Activated naive CD4-positive, alpha-beta T cell treated with anti-CD3 and anti-CD28 coated beads for 36 hours (primary cell): Measurements from ENCODE around the gene NR5A2. TPM values are rescaled to one million over a fixed set of nuclear protein-coding genes. Genes with fewer than 3 reads are reported as not detected.

Source experiments
- CTCF ChIA-PET: fragments of 350-600 bp; sonication (Branson Sonifier 250); formaldehyde crosslinking; loops from one replicate; lab custom pipeline; 2021; ENCODE audit warnings: antibody characterized with exemption; lab: Charles Lee
- DNase-seq: peaks from one replicate; pipeline ENCODE4 v3.0.0-alpha.2; 2020
- H3K27ac Mint-ChIP-seq: one replicate; pipeline ENCODE4 v1.8.0; 2021; ENCODE audit warnings: mild to moderate bottlenecking, mixed read lengths
- H3K27me3 Mint-ChIP-seq: one replicate; pipeline ENCODE4 v1.8.0; 2021; ENCODE audit warnings: low read depth, mixed read lengths
- H3K36me3 Mint-ChIP-seq: one replicate; pipeline ENCODE4 v1.8.0; 2021; ENCODE audit warnings: low read depth, mixed read lengths
- H3K4me1 Mint-ChIP-seq: one replicate; pipeline ENCODE4 v1.8.0; 2021; ENCODE audit warnings: low read depth, mixed read lengths
- H3K4me3 Mint-ChIP-seq: one replicate; pipeline ENCODE4 v1.8.0; 2021; ENCODE audit warnings: mild to moderate bottlenecking, moderate library complexity, mixed read lengths
- H3K9me3 Mint-ChIP-seq: one replicate; pipeline ENCODE4 v1.8.0; 2021; ENCODE audit warnings: mixed read lengths
- intact Hi-C: fragments of 100-400 bp; cut with micrococcal nuclease; formaldehyde crosslinking; loops from one replicate; pipeline ENCODE4 v1.15.1; 2023
- total RNA-seq, 2 experiments: library from RNA; stranded (reverse); gene quantifications; one replicate each; pipeline ENCODE4 v1.2.3, GENCODE V29; 2021

NR5A2 gene
- total RNA-seq = not detected

DNA sequence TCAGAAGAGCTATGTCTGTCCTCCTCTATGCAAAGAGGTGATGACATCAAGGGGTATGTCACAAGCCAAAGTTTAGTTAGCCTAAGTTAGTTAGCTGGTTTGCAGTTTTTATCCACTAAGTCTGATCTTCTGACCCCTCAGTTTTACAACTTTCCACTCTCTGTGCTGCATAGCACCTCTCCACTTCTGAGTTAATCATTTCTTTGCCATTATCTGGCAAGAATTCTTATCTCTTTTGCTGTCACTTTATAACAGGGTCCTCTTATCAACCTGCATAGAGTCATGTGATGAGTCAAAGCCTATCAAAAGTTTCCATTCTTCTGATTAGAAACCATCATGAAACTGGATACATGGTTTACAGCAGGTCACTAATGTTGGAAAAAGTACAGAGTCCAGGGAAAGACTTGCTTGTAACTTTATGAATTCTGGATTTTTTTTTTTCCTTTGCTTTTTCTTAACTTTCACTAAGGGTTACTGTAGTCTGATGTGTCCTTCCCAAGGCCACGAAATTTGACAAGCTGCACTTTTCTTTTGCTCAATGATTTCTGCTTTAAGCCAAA is at the start of gene NR5A2:
NR5A2 (plus strand) TSS at position 447 of the 560 bp plus-strand sequence. CDS start 138 bp downstream, outside the sequence.
- no peak within 1 kb of the TSS for H3K27ac Mint-ChIP-seq
- intact Hi-C loops = no loop called here
- peaks cover 6% of the 10 kb centered on the region for H3K4me1 Mint-ChIP-seq
- H3K27me3 Mint-ChIP-seq = peaks cover 47% of the 10 kb centered on the region
- no peak for DNase-seq
- no peak within 1 kb of the TSS for H3K4me3 Mint-ChIP-seq
- no peaks in the 10 kb centered on the region for H3K9me3 Mint-ChIP-seq
- CTCF ChIA-PET = interaction anchor here (1.1 kb wide), 1 partner anchor 139 kb away, joined by 3 read pairs; no protein-coding TSS in a partner anchor
- H3K36me3 Mint-ChIP-seq = no peaks in the 10 kb centered on the region

GRCh38 chr1:199978408-199978940 is 49.0 kb upstream of the NR5A2 start:
- no peaks in the 10 kb centered on the region for H3K9me3 Mint-ChIP-seq
- no peaks in the 10 kb centered on the region for H3K4me1 Mint-ChIP-seq
- H3K27ac Mint-ChIP-seq = no peak overlapping the region
- DNase-seq = no peak
- CTCF ChIA-PET = no interaction called here
- intact Hi-C loops = no loop called here
- H3K4me3 Mint-ChIP-seq = no peak overlapping the region
- H3K27me3 Mint-ChIP-seq = peaks cover 4% of the 10 kb centered on the region
- no peaks in the 10 kb centered on the region for H3K36me3 Mint-ChIP-seq

DNA sequence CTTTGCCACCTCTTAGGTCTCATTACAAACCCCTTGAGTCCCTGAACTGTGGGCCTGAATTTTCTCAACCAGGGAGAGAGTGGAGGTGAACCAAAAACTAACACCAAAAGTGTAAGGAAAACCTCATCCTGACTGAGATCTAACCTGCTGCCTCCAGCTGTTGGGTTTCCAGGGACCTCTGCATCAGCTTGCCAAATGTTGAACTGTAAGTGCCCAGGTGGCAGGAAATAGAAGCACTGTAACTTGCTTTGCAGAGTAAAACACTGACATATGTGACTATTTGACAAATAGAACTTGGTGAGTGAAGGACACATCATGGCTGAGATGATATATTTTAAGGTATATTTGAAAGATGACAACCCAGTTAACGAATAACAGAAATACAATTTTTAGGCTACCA is 48.4 kb upstream of the NR5A2 start:
- Mint-ChIP-seq H3K4me1 (no peaks in the 10 kb centered on the region), H3K9me3 (no peaks in the 10 kb centered on the region), H3K36me3 (no peaks in the 10 kb centered on the region), H3K4me3 (no peak overlapping the region), H3K27ac (no peak overlapping the region), H3K27me3 (peaks cover 4% of the 10 kb centered on the region)
- intact Hi-C loops = no loop called here
- CTCF ChIA-PET = no interaction called here
- DNase-seq = no peak

- no peak overlapping the region for H3K27ac Mint-ChIP-seq
- DNase-seq = no peak
- CTCF ChIA-PET = no interaction called here
- no peaks in the 10 kb centered on the region for H3K36me3 Mint-ChIP-seq
- H3K9me3 Mint-ChIP-seq = no peaks in the 10 kb centered on the region
- no peaks in the 10 kb centered on the region for H3K4me1 Mint-ChIP-seq
- intact Hi-C loops = no loop called here
- no peaks in the 10 kb centered on the region for H3K27me3 Mint-ChIP-seq
- no peak overlapping the region for H3K4me3 Mint-ChIP-seq
These were observed 45.9 kb upstream of the NR5A2 start for GRCh38 chr1:199981584-199981983.

GRCh38 chr1:199982606-199983005 is 44.9 kb upstream of the NR5A2 start:
- H3K36me3 Mint-ChIP-seq = no peaks in the 10 kb centered on the region
- H3K4me1 Mint-ChIP-seq = no peaks in the 10 kb centered on the region
- no peak overlapping the region for H3K4me3 Mint-ChIP-seq
- no peaks in the 10 kb centered on the region for H3K27me3 Mint-ChIP-seq
- CTCF ChIA-PET = interaction anchor here (0.8 kb wide), 1 partner anchor 259 kb away, joined by 5 read pairs; no protein-coding TSS in a partner anchor
- H3K27ac Mint-ChIP-seq = no peak overlapping the region
- DNase-seq = no peak
- H3K9me3 Mint-ChIP-seq = no peaks in the 10 kb centered on the region
- intact Hi-C loops = no loop called here

GRCh38 chr1:199983531-199983930 is 44.0 kb upstream of the NR5A2 start:
- no peaks in the 10 kb centered on the region for H3K27me3 Mint-ChIP-seq
- H3K36me3 Mint-ChIP-seq = no peaks in the 10 kb centered on the region
- no peak for DNase-seq
- no peak overlapping the region for H3K27ac Mint-ChIP-seq
- H3K4me1 Mint-ChIP-seq = no peaks in the 10 kb centered on the region
- intact Hi-C loops = no loop called here
- CTCF ChIA-PET = no interaction called here
- no peaks in the 10 kb centered on the region for H3K9me3 Mint-ChIP-seq
- no peak overlapping the region for H3K4me3 Mint-ChIP-seq

DNA sequence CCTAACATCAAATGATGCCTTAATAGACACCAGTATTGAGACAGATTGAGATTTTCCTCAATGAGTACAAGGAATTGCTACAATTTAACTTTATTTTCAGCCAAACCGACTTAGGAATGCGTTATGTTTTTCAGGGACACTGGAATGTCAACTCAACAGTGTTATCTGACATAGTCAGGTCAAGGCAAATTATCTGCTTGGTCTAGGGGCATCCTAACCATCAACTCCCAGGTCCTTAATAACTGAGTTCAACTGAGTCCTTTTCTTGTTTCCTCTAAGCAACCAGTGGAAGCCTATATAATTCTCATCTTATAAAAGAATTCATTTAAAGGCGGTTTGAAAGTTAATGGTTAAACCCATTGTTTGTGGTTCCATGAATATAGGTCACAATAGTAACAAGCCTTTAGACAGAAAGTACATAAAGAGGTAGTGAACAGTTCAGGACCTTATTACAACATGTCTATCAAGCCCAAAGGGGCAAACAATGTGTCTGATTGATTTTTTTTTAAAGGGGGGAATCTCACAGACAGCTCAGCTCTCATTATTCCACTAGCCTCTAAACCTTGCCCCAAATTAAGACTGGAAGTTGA is 32.3 kb upstream of the NR5A2 start:
- Mint-ChIP-seq H3K4me3 (no peak overlapping the region), H3K27me3 (peaks cover 4% of the 10 kb centered on the region), H3K27ac (no peak overlapping the region), H3K4me1 (no peaks in the 10 kb centered on the region), H3K36me3 (no peaks in the 10 kb centered on the region), H3K9me3 (no peaks in the 10 kb centered on the region)
- no peak for DNase-seq
- intact Hi-C loops = no loop called here
- CTCF ChIA-PET = interaction anchor here (0.6 kb wide), 1 partner anchor 159 kb away, joined by 3 read pairs; no protein-coding TSS in a partner anchor

DNA sequence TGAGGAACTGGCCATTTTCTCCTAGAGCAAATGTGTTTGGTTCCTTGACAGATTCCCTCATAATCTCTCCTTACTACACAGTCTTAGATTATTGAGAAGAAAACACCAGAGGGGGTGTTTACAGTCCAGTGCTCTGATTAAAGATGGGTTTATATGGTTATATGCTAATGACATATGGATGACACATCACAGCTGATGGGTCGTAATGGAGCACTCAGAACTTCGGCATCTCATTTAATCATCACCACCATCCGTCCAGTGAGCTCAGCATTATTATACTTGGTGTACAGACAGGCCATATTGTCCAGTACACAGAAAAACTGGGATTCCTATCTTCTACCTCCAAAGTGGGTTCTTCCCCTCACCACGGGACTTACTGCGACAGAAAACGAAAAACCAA is 22.3 kb upstream of the NR5A2 start:
- Mint-ChIP-seq H3K27ac (no peak overlapping the region), H3K36me3 (no peaks in the 10 kb centered on the region), H3K4me3 (no peak overlapping the region), H3K9me3 (no peaks in the 10 kb centered on the region), H3K4me1 (no peaks in the 10 kb centered on the region), H3K27me3 (no peaks in the 10 kb centered on the region)
- DNase-seq = no peak
- intact Hi-C loops = no loop called here
- CTCF ChIA-PET = no interaction called here

- H3K4me3 Mint-ChIP-seq = no peak overlapping the region
- no peaks in the 10 kb centered on the region for H3K36me3 Mint-ChIP-seq
- no peak for DNase-seq
- H3K27me3 Mint-ChIP-seq = peaks cover 2% of the 10 kb centered on the region
- intact Hi-C loops = no loop called here
- H3K9me3 Mint-ChIP-seq = no peaks in the 10 kb centered on the region
- CTCF ChIA-PET = no interaction called here
- H3K4me1 Mint-ChIP-seq = no peaks in the 10 kb centered on the region
- H3K27ac Mint-ChIP-seq = no peak overlapping the region
These were observed 20.8 kb upstream of the NR5A2 start for GRCh38 chr1:200006711-200007110.

- Mint-ChIP-seq H3K4me1 (no peaks in the 10 kb centered on the region), H3K4me3 (no peak overlapping the region), H3K27ac (no peak overlapping the region), H3K36me3 (no peaks in the 10 kb centered on the region), H3K9me3 (no peaks in the 10 kb centered on the region), H3K27me3 (peaks cover 11% of the 10 kb centered on the region)
- CTCF ChIA-PET = no interaction called here
- intact Hi-C loops = no loop called here
- no peak for DNase-seq
These were observed 11.7 kb upstream of the NR5A2 start for GRCh38 chr1:200015811-200016210.

- Mint-ChIP-seq H3K9me3 (no peaks in the 10 kb centered on the region), H3K4me3 (no peak overlapping the region), H3K4me1 (no peaks in the 10 kb centered on the region), H3K36me3 (no peaks in the 10 kb centered on the region), H3K27me3 (peaks cover 8% of the 10 kb centered on the region), H3K27ac (no peak overlapping the region)
- intact Hi-C loops = no loop called here
- CTCF ChIA-PET = no interaction called here
- DNase-seq = no peak
These were observed 5.8 kb upstream of the NR5A2 start for GRCh38 chr1:200021577-200022238.

DNA sequence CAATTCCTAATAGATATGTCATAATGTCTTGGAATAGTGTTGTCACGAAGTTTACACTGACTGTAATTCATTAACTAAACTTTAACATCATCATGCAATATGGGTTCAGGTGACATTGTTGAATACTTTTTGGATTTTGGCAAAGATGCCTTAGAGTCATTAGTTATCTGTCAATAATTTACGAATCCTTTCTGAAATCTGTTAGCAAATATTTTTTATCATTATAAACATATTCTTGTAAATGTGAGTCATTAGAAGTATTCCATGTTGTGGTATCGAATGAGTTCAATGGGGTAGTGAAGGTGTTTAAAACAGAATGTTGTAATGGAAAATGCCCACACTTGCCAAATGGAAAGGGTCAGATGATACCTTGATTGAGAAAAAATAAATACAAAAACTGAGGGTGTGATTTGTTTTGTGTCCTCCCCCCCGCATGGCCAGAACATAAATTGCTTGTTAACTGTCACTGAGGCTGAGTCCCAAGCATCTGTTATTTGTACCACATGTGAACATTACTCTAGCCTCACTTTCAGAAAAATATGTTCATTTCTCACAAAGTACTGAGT is 5.2 kb upstream of the NR5A2 start:
- no peaks in the 10 kb centered on the region for H3K4me1 Mint-ChIP-seq
- H3K27ac Mint-ChIP-seq = no peak overlapping the region

More for the DNA sequence above, 5.2 kb upstream of the NR5A2 start:
- intact Hi-C loops = no loop called here
- Mint-ChIP-seq H3K9me3 (no peaks in the 10 kb centered on the region), H3K4me3 (no peak overlapping the region), H3K36me3 (no peaks in the 10 kb centered on the region), H3K27me3 (peaks cover 14% of the 10 kb centered on the region)
- CTCF ChIA-PET = interaction anchor here (0.6 kb wide), 1 partner anchor 489 kb away, joined by 4 read pairs; no protein-coding TSS in a partner anchor
- DNase-seq = no peak
